Gastroesophageal sphincter (tissue), 3 donors: ENCODE results near the gene WSB2.

Source experiments
- CTCF ChIP-seq, 4 experiments: fragments of 200-600 bp in 2 of 4; fragments of 450-650 bp in 2 of 4; sonication (generic) in 1 of 4; IDR thresholded peaks; one replicate each; pipeline ENCODE4 v1.5.1; 2017 to 2019; ENCODE audit warnings: antibody characterized with exemption in 4 of 4, mild to moderate bottlenecking in 2 of 4, moderate library complexity in 2 of 4
- EP300 ChIP-seq: sonication (generic); formaldehyde crosslinking; IDR thresholded peaks from one replicate; pipeline ENCODE4 v1.6.1; 2017; ENCODE audit warnings: antibody characterized with exemption, mild to moderate bottlenecking
- POLR2A ChIP-seq, 2 donors: fragments of 450-650 bp; IDR thresholded peaks; one replicate each; pipeline ENCODE4 v1.6.1; 2017; ENCODE audit warnings: antibody characterized with exemption in 2 of 2, mild to moderate bottlenecking in 2 of 2, moderate library complexity in 1 of 2
- POLR2AphosphoS5 ChIP-seq: sonication (generic); formaldehyde crosslinking; IDR thresholded peaks from one replicate; pipeline ENCODE4 v1.6.1; 2017; ENCODE audit warnings: antibody characterized with exemption

- TF ChIP-seq POLR2A (IDR thresholded peaks at IDR 0.05) (no peak), CTCF (IDR thresholded peaks at IDR 0.05) (no peak), POLR2AphosphoS5 (no peak), EP300 (no peak)
Observed at GRCh38 chr12:118102609-118103008, 41.6 kb upstream of the WSB2 start.
